SKM-1 (cell line): ENCODE data around the gene KIF19.

Experiments used
- DNase-seq: peaks from one replicate; lab custom pipeline; 2025; ENCODE audit not compliant: unreplicated experiment; lab: John Stamatoyannopoulos, UW

Gene KIF19

GRCh38 chr17:74362069-74362405, 36.0 kb downstream of the KIF19 start:
- no peak for DNase-seq

- DNase-seq = no peak
These were observed 36.9 kb downstream of the KIF19 start for GRCh38 chr17:74362810-74363498.

- DNase-seq = no peak
These were observed 41.2 kb downstream of the KIF19 start, which contains the start of gene GPR142 for GRCh38 chr17:74367206-74367605. Gene GPR142 (plus strand): TSS chr17:74367506. CDS start chr17:74369541, 2,035 bp downstream.

GRCh38 chr17:74368341-74369081, 42.5 kb downstream of the KIF19 start:
- peak; percentile 54 for DNase-seq

GRCh38 chr17:74369221-74369620, 43.2 kb downstream of the KIF19 start:
- peak; percentile 19 for DNase-seq

- DNase-seq = no peak
These were observed 43.9 kb downstream of the KIF19 start for GRCh38 chr17:74369665-74370490.

- no peak for DNase-seq
These were observed 45.7 kb downstream of the KIF19 start for GRCh38 chr17:74371653-74372147.

GRCh38 chr17:74372426-74372825, 46.4 kb downstream of the KIF19 start:
- DNase-seq = no peak

GRCh38 chr17:74373838-74374606, 48.0 kb downstream of the KIF19 start:
- DNase-seq = no peak

- DNase-seq = no peak
These were observed 48.8 kb downstream of the KIF19 start for GRCh38 chr17:74374858-74375257.

- peak; percentile 56 for DNase-seq
These were observed 53.6 kb downstream of the KIF19 start for GRCh38 chr17:74379495-74380085.

GRCh38 chr17:74380086-74380958, 54.3 kb downstream of the KIF19 start:
- no peak for DNase-seq

- no peak for DNase-seq
These were observed 55.2 kb downstream of the KIF19 start for GRCh38 chr17:74380959-74381808.

- peak; percentile 19 for DNase-seq
These were observed 57.1 kb downstream of the KIF19 start for GRCh38 chr17:74383141-74383540.

GRCh38 chr17:74385201-74385600, 59.2 kb downstream of the KIF19 start:
- no peak for DNase-seq

GRCh38 chr17:74386386-74386785, 60.4 kb downstream of the KIF19 start:
- no peak for DNase-seq

- DNase-seq = no peak
These were observed 61.6 kb downstream of the KIF19 start for GRCh38 chr17:74387365-74388218.
